ENCODE measurements around the gene SHANK3.
A peak's percentile ranks its signal among the peaks of the same experiment; 100 is the strongest.

SHANK3 gene

GRCh38 chr22:50687829-50688228, 15.2 kb downstream of the SHANK3 start:
- Histone ChIP-seq H3K27ac (no peak overlapping the region), H3K36me3 (peaks cover 0 to 4% (median 0%) of the 10 kb centered on the region in 3 donors), H3K9me3 (no peaks in the 10 kb centered on the region), H3K4me1 (no peaks in the 10 kb centered on the region), H3K4me3 (no peak overlapping the region), H3K27me3 (peaks cover 0 to 38% of the 10 kb centered on the region in 2 donors)
- DNase-seq, result peak in 1 of 2 donors; percentile 57
- no peak for TF ChIP-seq CTCF (IDR thresholded peaks at IDR 0.05)
- intact Hi-C loops (cut with DNase I; ENCODE audit: low total_unique reads), result no loop called here

- intact Hi-C loops (cut with DNase I; ENCODE audit: low total_unique reads), result no loop called here
- TF ChIP-seq CTCF (IDR thresholded peaks at IDR 0.05), result no peak
- H3K27me3 ChIP-seq, result peaks cover 0 to 38% of the 10 kb centered on the region in 2 donors
- no peak overlapping the region for H3K27ac ChIP-seq
- no peak overlapping the region for H3K4me3 ChIP-seq
- H3K9me3 ChIP-seq, result no peaks in the 10 kb centered on the region
- DNase-seq, result peak in 1 of 2 donors; percentile 53
- no peaks in the 10 kb centered on the region for H3K4me1 ChIP-seq
- H3K36me3 ChIP-seq, result peaks cover 0 to 4% (median 0%) of the 10 kb centered on the region in 3 donors
These were observed 15.8 kb downstream of the SHANK3 start for GRCh38 chr22:50688448-50688847.

GRCh38 chr22:50691521-50691920, 18.9 kb downstream of the SHANK3 start:
- no peak for TF ChIP-seq CTCF (IDR thresholded peaks at IDR 0.05)
- Histone ChIP-seq H3K27me3 (peaks cover 0 to 48% of the 10 kb centered on the region in 2 donors), H3K36me3 (peaks cover 0 to 4% (median 0%) of the 10 kb centered on the region in 3 donors), H3K4me1 (peaks cover 0 to 9% (median 0%) of the 10 kb centered on the region in 4 donors), H3K4me3 (no peak overlapping the region), H3K27ac (no peak overlapping the region), H3K9me3 (no peaks in the 10 kb centered on the region)
- intact Hi-C loops (cut with DNase I; ENCODE audit: low total_unique reads), result no loop called here
- DNase-seq, result peak in 1 of 2 donors; percentile 13

- Histone ChIP-seq H3K27ac (no peak overlapping the region), H3K9me3 (no peaks in the 10 kb centered on the region), H3K27me3 (peaks cover 0 to 49% of the 10 kb centered on the region in 2 donors), H3K4me3 (no peak overlapping the region), H3K36me3 (peaks cover 0 to 2% (median 0%) of the 10 kb centered on the region in 3 donors), H3K4me1 (peaks cover 0 to 25% (median 6%) of the 10 kb centered on the region in 4 donors)
- intact Hi-C loops (cut with DNase I; ENCODE audit: low total_unique reads), result no loop called here
- no peak for DNase-seq
- TF ChIP-seq CTCF (IDR thresholded peaks at IDR 0.05), result no peak
These were observed 20.8 kb downstream of the SHANK3 start for GRCh38 chr22:50693462-50693861.

- no peaks in the 10 kb centered on the region for H3K36me3 ChIP-seq
- intact Hi-C loops (cut with DNase I; ENCODE audit: low total_unique reads), result no loop called here
- H3K4me3 ChIP-seq, result no peak overlapping the region
- peaks cover 0 to 25% (median 6%) of the 10 kb centered on the region in 4 donors for H3K4me1 ChIP-seq
- TF ChIP-seq CTCF (IDR thresholded peaks at IDR 0.05), result no peak
- H3K9me3 ChIP-seq, result no peaks in the 10 kb centered on the region
- no peak for DNase-seq
- no peak overlapping the region for H3K27ac ChIP-seq
- H3K27me3 ChIP-seq, result peaks cover 0 to 50% of the 10 kb centered on the region in 2 donors
These were observed 21.5 kb downstream of the SHANK3 start for GRCh38 chr22:50694099-50694605.

Measured in tibial artery (tissue), 4 donors.